ENCODE data around the gene ZNF106.

Gene ZNF106

DNA sequence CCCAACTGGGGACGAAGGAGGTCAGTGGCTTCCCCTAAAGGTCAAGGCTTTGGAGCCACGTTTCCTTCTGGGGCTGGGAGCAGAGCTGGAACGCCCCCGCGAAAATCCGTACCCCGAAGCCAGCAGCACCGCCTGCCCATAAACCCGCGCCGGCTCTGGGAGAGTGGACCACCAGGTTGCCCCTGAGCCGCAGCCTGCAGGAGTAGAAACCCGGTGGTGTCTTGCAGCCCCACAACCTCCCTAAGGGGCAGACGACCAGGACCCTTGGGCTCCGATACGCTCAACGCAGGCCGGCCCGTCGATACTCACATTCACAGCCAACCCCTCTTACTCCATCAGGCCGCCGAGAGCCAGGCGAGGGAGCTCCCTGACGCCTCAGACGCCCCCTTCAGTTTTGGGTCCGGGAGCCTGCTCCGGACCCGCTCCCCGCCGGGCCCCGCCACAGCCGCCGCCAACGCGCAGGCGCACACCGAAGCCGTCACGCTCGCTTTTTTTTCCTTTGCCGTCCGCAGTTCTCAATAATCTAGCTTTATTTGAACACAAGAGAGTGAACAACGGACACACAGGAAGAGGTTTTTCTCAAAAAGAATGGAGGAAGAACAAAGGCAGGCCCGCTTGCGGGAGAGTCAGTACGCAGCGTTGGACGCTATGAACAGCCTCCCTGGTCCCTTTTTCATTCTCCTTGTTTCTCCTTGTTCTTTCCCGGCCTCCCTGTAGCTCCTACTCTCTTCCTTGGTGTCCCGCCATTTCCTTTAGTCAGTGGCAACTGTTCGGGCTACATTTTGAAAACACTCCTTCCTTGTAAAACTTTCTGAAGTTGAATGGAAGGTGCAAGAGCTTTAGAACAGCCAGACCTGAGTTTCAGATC is at the start of gene ZNF106:
Gene ZNF106, minus strand, starts transcription at position 471 of the 868 bp plus-strand sequence. CDS start 18,852 bp downstream, outside the sequence.
- Histone ChIP-seq H3K36me3 (ENCODE audit: low read length) (no peaks in the 10 kb centered on the region), H3K27ac (ENCODE audit: low read depth, low read length) (peak within 1 kb of the TSS; percentile 75), H2AFZ (ENCODE audit: low read depth, low read length, severe bottlenecking) (peak within 1 kb of the TSS; percentile 93), H3K9me2 (replicated peaks; ENCODE audit: insufficient read depth, low read length) (no peaks in the 10 kb centered on the region), H3K4me3 (ENCODE audit: insufficient read depth, low read length, poor library complexity, severe bottlenecking) (peak within 1 kb of the TSS; percentile 88), H3F3A (ENCODE audit: insufficient read depth) (0 out of 2 replicates have a peak, but pooled peaks cover 9% of the 10 kb centered on the region), H3K79me2 (ENCODE audit: insufficient read depth, low read length) (peaks cover 53% of the 10 kb centered on the region), H3K9me3 (ENCODE audit: insufficient read depth, low read length) (no peaks in the 10 kb centered on the region), H3K27me3 (ENCODE audit: low read length) (no peaks in the 10 kb centered on the region), H3K9ac (ENCODE audit: low read length) (peak within 1 kb of the TSS; percentile 85), H3K4me2 (ENCODE audit: low read depth, low read length, poor library complexity, severe bottlenecking) (peak within 1 kb of the TSS; percentile 91), H4K20me1 (ENCODE audit: low read depth, low read length) (no peaks in the 10 kb centered on the region)
- no peak for TF ChIP-seq EZH2phosphoT487 (conservative IDR thresholded peaks at IDR 0.05; ENCODE audit: low read length)
- TF ChIP-seq, protein P1, sequence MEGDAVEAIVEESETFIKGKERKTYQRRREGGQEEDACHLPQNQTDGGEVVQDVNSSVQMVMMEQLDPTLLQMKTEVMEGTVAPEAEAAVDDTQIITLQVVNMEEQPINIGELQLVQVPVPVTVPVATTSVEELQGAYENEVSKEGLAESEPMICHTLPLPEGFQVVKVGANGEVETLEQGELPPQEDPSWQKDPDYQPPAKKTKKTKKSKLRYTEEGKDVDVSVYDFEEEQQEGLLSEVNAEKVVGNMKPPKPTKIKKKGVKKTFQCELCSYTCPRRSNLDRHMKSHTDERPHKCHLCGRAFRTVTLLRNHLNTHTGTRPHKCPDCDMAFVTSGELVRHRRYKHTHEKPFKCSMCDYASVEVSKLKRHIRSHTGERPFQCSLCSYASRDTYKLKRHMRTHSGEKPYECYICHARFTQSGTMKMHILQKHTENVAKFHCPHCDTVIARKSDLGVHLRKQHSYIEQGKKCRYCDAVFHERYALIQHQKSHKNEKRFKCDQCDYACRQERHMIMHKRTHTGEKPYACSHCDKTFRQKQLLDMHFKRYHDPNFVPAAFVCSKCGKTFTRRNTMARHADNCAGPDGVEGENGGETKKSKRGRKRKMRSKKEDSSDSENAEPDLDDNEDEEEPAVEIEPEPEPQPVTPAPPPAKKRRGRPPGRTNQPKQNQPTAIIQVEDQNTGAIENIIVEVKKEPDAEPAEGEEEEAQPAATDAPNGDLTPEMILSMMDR (IDR thresholded peaks at IDR 0.05; ENCODE audit: insufficient read depth, low read length, poor library complexity, severe bottlenecking): no peak

DNA sequence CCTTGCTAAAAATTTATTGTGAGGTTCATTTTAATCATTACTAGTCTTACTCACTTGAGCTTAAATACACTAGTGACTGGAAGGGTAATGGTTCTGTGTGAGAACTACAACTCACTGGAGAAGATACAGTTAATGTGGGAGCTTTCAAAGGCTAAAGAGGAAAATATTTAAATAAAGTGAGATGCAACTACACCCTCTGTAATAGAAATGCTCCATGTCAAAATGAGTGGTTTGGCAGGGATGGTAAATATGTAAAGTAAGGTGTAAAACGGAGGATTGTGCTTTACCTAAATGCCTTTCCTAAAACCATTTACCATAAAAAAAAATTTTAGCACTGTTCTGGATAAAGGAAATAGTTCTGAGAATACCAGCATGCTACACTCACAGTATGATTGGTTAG is 42.3 kb upstream of the ZNF106 start:
- no peak for TF ChIP-seq EZH2phosphoT487 (conservative IDR thresholded peaks at IDR 0.05; ENCODE audit: low read length)
- TF ChIP-seq, protein P1 (IDR thresholded peaks at IDR 0.05; ENCODE audit: insufficient read depth, low read length, poor library complexity, severe bottlenecking): no peak
- Histone ChIP-seq H2AFZ (ENCODE audit: low read depth, low read length, severe bottlenecking) (no peak overlapping the region), H3K4me2 (ENCODE audit: low read depth, low read length, poor library complexity, severe bottlenecking) (no peak overlapping the region), H3K27ac (ENCODE audit: low read depth, low read length) (no peak overlapping the region), H3K9me3 (ENCODE audit: insufficient read depth, low read length) (no peaks in the 10 kb centered on the region), H3K36me3 (ENCODE audit: low read length) (0 out of 2 replicates have a peak, but pooled peaks cover 6% of the 10 kb centered on the region), H3F3A (ENCODE audit: insufficient read depth) (no peaks in the 10 kb centered on the region), H3K9me2 (replicated peaks; ENCODE audit: insufficient read depth, low read length) (no peaks in the 10 kb centered on the region), H3K9ac (ENCODE audit: low read length) (no peak overlapping the region), H3K4me3 (ENCODE audit: insufficient read depth, low read length, poor library complexity, severe bottlenecking) (no peak overlapping the region), H4K20me1 (ENCODE audit: low read depth, low read length) (no peaks in the 10 kb centered on the region), H3K79me2 (ENCODE audit: insufficient read depth, low read length) (no peaks in the 10 kb centered on the region), H3K27me3 (ENCODE audit: low read length) (no peaks in the 10 kb centered on the region)

DNA sequence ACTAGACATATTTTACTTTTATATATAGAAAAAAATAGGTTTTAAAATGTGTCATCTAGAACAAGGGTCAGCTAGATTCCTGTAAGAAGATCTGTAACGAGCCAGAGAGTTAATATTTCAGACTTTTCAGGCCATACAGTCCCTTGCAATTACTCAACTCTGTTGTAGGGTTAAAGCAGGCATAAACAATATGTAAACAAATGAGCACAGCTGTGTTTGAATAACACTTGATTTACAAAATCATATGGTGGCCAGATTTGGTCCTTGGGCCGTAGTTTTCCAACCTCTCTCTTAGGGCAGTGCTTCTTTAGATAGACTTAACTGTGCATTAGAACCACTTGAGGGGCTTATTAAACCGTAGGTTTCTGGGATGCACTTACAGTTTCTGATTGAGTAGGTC is 38.0 kb upstream of the ZNF106 start:
- Histone ChIP-seq H3K9ac (ENCODE audit: low read length) (no peak overlapping the region), H4K20me1 (ENCODE audit: low read depth, low read length) (no peaks in the 10 kb centered on the region), H3F3A (ENCODE audit: insufficient read depth) (peaks cover 4% of the 10 kb centered on the region; the same call in 1 of the 2 replicates), H3K4me3 (ENCODE audit: insufficient read depth, low read length, poor library complexity, severe bottlenecking) (no peak overlapping the region), H3K27ac (ENCODE audit: low read depth, low read length) (no peak overlapping the region), H3K27me3 (ENCODE audit: low read length) (no peaks in the 10 kb centered on the region), H2AFZ (ENCODE audit: low read depth, low read length, severe bottlenecking) (no peak overlapping the region), H3K9me2 (replicated peaks; ENCODE audit: insufficient read depth, low read length) (no peaks in the 10 kb centered on the region), H3K79me2 (ENCODE audit: insufficient read depth, low read length) (no peaks in the 10 kb centered on the region), H3K9me3 (ENCODE audit: insufficient read depth, low read length) (no peaks in the 10 kb centered on the region), H3K4me2 (ENCODE audit: low read depth, low read length, poor library complexity, severe bottlenecking) (no peak overlapping the region), H3K36me3 (ENCODE audit: low read length) (peaks cover 6% of the 10 kb centered on the region; the same call in 1 of the 2 replicates)
- TF ChIP-seq, protein P1 (IDR thresholded peaks at IDR 0.05; ENCODE audit: insufficient read depth, low read length, poor library complexity, severe bottlenecking): no peak
- TF ChIP-seq EZH2phosphoT487 (conservative IDR thresholded peaks at IDR 0.05; ENCODE audit: low read length): no peak

All from SU-DHL-6 (cell line).